Testis (tissue), 2 donors: Measurements from ENCODE around the gene ASIC4.

Experiments
- POLR2A ChIP-seq: fragments of 450-650 bp; IDR thresholded peaks from one replicate; pipeline ENCODE4 v1.6.1; 2017; ENCODE audit warnings: antibody characterized with exemption, mild to moderate bottlenecking, moderate library complexity
- TF ChIP-seq, protein P1 (sequence below), 3 experiments: fragments of 450-650 bp in 2 of 3; fragments of 200-600 bp in 1 of 3; sonication (generic) in 1 of 3; IDR thresholded peaks; one replicate each; pipeline ENCODE4 v1.5.1; 2016 to 2019; ENCODE audit warnings: antibody characterized with exemption in 3 of 3, mild to moderate bottlenecking in 2 of 3, moderate library complexity in 1 of 3

GRCh38 chr2:219516888-219517287 lies 2.6 kb downstream of the ASIC4 start:
- TF ChIP-seq POLR2A, result no peak
- TF ChIP-seq, protein P1, sequence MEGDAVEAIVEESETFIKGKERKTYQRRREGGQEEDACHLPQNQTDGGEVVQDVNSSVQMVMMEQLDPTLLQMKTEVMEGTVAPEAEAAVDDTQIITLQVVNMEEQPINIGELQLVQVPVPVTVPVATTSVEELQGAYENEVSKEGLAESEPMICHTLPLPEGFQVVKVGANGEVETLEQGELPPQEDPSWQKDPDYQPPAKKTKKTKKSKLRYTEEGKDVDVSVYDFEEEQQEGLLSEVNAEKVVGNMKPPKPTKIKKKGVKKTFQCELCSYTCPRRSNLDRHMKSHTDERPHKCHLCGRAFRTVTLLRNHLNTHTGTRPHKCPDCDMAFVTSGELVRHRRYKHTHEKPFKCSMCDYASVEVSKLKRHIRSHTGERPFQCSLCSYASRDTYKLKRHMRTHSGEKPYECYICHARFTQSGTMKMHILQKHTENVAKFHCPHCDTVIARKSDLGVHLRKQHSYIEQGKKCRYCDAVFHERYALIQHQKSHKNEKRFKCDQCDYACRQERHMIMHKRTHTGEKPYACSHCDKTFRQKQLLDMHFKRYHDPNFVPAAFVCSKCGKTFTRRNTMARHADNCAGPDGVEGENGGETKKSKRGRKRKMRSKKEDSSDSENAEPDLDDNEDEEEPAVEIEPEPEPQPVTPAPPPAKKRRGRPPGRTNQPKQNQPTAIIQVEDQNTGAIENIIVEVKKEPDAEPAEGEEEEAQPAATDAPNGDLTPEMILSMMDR (IDR thresholded peaks at IDR 0.05), result no peak
